K562 (cell line): ENCODE results near the gene FLT1. TPM values are rescaled to one million over a fixed set of nuclear protein-coding genes. Genes with fewer than 3 reads are reported as not detected.

Source experiments
- ARID1B ChIP-seq: fragments of 450-650 bp; IDR thresholded peaks from 2 replicates; pipeline ENCODE4 v1.6.1; 2016; ENCODE audit warnings: antibody characterized with exemption, mild to moderate bottlenecking, inconsistent platforms
- CBX3 ChIP-seq, 2 experiments: IDR thresholded peaks; 1 replicate in 1 of 2; 2 replicates in 1 of 2; pipeline ENCODE4 v1.6.1; 2012; ENCODE audit warnings: inconsistent platforms in 2 of 2, low read length in 2 of 2, borderline replicate concordance in 1 of 2, control low read depth in 1 of 2
- SMARCB1 ChIP-seq: IDR thresholded peaks from 2 replicates; pipeline ENCODE4 v1.6.1; 2011; ENCODE audit warnings: improper control_type of control experiment, low read depth; ENCODE audit not compliant: insufficient read length
- polyA plus RNA-seq, 8 experiments: library from polyadenylated mRNA; depleted of rRNA in 4 of 8; stranded (reverse) in 5 of 8; unstranded in 3 of 8; fragments of >200 nt; fragmentation: Nextera tagmentation in 2 of 8; fragmentation: Illumina TruSeq in 1 of 8; extraction: Ambion mirVana in 2 of 8; extraction: Trizol in 1 of 8; gene quantifications; 2 replicates each; pipeline versions ENCODE4 v1.2.1 to v1.2.3, GENCODE V29; 2011 to 2014; ENCODE audit warnings: inconsistent platforms in 1 of 8, missing spikeins in 1 of 8
- total RNA-seq, 7 experiments: library from RNA; depleted of rRNA in 6 of 7; stranded (reverse); fragments of >200 nt in 6 of 7; fragmentation: Illumina TruSeq in 2 of 7; extraction: Trizol in 2 of 7; gene quantifications; 2 replicates each; pipeline versions ENCODE4 v1.2.1 to v1.2.3, GENCODE V29; 2011 to 2021; ENCODE audit warnings: low replicate concordance in 1 of 7
- TF ChIP-seq, protein P1 (sequence below): fragments of 450-650 bp; IDR thresholded peaks from 2 replicates; pipeline ENCODE4 v1.6.1; 2014; ENCODE audit warnings: low read depth, mild to moderate bottlenecking, moderate library complexity, borderline replicate concordance
- TF ChIP-seq, protein P2 (sequence below): IDR thresholded peaks from 2 replicates; pipeline ENCODE4 v1.6.1; 2011; ENCODE audit not compliant: insufficient read length; ENCODE audit errors: extremely low read depth
- TF ChIP-seq, protein P3 (sequence below): fragments of 250-450 bp; sonication (Bioruptor Pico); IDR thresholded peaks from 2 replicates; pipeline ENCODE4 v1.5.0; 2021; ENCODE audit warnings: mild to moderate bottlenecking, borderline replicate concordance

The FLT1 gene
- total and polyA plus RNA-seq, 9 of the 15 experiments (the other 6 are each of a cell fraction or from before 2014, with no cell fraction given) = 0.01 to 2.0 (median 0.22) TPM

DNA sequence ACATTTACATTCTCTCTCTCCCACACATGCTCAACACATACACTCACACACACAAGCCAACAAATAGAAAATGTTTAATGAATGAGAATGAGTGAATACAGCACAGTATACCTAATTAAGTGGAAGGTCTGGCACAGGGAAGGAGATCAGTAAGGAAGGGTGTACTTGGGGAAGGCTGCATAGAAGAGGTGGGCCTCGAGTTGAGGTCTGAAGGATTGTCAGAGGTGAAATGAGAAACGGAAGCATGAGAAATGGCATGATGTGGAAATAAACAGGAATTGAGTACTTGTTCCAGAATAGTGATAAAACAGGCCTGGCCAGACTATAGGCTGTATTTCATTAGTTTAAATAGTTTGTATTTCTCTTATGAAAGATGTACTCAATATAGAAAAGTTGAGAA is 136.2 kb downstream of the FLT1 start (continued):
- TF ChIP-seq, protein P1, sequence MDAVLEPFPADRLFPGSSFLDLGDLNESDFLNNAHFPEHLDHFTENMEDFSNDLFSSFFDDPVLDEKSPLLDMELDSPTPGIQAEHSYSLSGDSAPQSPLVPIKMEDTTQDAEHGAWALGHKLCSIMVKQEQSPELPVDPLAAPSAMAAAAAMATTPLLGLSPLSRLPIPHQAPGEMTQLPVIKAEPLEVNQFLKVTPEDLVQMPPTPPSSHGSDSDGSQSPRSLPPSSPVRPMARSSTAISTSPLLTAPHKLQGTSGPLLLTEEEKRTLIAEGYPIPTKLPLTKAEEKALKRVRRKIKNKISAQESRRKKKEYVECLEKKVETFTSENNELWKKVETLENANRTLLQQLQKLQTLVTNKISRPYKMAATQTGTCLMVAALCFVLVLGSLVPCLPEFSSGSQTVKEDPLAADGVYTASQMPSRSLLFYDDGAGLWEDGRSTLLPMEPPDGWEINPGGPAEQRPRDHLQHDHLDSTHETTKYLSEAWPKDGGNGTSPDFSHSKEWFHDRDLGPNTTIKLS = no peak
- TF ChIP-seq SMARCB1 = no peak
- TF ChIP-seq CBX3 (IDR thresholded peaks at IDR 0.05; ENCODE audit: borderline replicate concordance in 1 of 2, low read length in 2 of 2) = no peak
- TF ChIP-seq, protein P2, sequence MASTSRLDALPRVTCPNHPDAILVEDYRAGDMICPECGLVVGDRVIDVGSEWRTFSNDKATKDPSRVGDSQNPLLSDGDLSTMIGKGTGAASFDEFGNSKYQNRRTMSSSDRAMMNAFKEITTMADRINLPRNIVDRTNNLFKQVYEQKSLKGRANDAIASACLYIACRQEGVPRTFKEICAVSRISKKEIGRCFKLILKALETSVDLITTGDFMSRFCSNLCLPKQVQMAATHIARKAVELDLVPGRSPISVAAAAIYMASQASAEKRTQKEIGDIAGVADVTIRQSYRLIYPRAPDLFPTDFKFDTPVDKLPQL = no peak
- no peak for TF ChIP-seq ARID1B
- TF ChIP-seq, protein P3, sequence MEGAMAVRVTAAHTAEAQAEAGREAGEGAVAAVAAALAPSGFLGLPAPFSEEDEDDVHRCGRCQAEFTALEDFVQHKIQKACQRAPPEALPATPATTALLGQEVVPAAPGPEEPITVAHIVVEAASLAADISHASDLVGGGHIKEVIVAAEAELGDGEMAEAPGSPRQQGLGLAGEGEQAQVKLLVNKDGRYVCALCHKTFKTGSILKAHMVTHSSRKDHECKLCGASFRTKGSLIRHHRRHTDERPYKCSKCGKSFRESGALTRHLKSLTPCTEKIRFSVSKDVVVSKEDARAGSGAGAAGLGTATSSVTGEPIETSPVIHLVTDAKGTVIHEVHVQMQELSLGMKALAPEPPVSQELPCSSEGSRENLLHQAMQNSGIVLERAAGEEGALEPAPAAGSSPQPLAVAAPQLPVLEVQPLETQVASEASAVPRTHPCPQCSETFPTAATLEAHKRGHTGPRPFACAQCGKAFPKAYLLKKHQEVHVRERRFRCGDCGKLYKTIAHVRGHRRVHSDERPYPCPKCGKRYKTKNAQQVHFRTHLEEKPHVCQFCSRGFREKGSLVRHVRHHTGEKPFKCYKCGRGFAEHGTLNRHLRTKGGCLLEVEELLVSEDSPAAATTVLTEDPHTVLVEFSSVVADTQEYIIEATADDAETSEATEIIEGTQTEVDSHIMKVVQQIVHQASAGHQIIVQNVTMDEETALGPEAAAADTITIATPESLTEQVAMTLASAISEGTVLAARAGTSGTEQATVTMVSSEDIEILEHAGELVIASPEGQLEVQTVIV (CRISPR knock-in tag) = no peak
